CD4-positive, alpha-beta T cell treated with Interleukin-17A for 1 hour (primary cell): ENCODE data around the gene SEC11A.
A peak's percentile ranks its signal among the peaks of the same experiment; 100 is the strongest.

Source experiments
- DNase-seq: peaks from one replicate; pipeline ENCODE4 v3.0.0-alpha.2; 2020

Gene SEC11A

DNA sequence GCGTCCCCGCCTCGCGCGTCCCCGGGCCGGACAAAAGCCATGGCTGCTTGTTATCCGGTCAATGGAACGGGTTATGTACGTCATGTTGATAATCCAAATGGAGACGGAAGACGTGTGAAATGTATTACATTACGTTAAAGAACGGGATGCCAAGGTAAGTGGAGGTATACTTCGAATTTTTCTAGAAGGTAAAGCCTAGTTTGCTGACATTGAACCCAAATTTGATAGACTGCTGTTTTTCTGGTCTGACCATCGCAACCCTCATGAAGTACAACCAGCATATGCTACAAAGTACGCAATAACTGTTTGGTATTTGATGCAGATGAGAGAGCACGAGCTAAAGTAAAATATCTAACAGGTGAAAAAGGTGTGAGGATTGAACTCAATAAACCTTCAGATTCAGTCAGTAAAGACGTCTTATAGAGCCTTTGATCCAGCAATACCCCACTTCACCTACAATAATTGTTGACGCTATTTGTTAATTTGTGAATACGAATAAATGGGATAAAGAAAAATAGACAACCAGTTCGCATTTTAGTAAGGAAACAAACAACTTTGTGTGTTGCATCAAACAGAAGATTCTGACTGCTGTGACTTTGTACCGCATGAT lies 81.6 kb downstream of the SEC11A start:
- peak; percentile 18 for DNase-seq

DNA sequence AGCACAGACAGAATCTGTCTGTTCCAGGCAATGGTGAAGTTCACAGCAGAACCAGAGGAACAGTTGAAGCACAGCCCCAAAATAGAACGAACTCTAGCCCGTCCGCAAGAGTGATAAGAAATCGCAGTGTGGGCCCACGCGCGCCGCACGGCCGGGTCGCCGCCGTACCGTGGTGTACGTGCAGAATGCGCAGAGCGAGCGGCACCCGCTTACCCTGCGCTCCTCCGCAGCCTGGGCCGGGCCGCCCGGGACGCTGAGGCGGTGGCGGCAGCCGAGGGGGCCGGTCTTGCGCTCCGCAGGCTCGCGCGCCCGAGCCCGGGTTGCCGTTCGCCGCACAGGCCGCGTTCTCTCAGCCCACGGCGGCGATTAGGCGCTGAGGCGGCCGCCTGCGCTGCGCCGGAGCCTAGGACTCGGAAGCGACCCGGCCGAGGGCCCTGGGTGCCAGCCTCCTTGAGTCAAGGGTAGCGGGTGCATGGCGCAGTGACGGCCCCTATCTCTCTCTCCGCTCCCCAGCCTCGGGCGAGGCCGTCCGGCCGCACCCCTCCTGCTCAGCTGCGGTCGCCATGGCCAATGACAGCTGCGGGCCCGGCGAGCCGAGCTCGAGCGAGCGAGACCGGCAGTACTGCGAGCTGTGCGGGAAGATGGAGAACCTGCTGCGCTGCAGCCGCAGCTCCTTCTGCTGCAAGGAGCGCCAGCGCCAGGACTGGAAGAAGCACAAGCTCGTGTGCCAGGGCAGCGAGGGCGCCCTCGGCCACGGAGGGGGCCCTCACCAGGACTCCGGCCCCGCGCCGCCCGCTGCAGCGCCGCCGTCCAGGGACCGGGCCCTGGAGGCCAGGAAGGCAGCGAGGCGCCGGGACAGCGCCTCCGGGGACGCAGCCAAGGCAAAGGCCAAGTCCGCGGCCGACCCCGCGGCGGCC lies 82.4 kb downstream of the SEC11A start:
- peak; percentile 62 for DNase-seq

DNA sequence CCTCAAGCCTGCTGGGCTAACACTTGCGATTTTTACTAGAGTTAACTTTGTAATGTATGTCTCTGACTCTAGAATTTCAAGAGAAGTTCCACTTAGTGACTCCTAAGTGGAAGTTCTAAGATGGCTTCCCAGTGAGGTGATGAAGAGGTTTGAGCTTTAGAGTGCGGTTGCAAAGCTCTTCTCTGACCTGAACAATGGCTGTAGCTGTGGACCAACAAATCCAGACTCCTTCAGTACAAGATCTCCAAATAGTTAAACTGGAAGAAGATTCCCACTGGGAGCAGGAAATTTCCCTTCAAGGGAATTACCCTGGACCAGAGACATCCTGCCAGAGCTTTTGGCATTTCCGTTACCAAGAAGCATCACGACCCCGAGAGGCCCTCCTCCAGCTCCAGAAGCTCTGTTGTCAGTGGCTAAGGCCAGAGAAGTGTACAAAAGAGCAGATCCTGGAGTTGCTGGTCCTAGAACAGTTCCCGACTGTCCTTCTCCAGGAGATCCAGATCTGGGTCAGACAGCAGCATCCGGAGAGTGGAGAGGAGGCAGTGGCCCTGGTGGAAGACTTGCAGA lies 84.2 kb downstream of the SEC11A start:
- no peak for DNase-seq

DNA sequence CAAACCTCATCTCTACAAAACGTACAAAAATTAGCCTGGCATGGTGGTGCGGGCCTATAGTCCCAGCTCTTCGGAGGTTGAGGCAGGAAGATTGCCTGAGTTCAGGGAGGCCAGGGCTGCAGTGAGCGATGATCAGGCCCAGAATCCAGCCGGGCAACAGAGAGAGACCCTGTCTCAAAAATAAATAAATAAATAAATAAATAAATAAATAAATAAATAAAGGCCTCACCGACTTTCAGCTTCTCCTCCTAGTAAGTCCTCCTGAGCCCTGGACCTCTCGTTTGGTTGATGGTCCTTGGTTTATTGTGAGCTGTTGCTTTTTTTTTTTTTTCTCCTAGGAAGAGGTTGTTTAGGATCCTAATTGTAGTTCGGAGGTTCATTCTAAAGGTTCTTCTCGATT lies 86.9 kb downstream of the SEC11A start:
- no peak for DNase-seq

DNA sequence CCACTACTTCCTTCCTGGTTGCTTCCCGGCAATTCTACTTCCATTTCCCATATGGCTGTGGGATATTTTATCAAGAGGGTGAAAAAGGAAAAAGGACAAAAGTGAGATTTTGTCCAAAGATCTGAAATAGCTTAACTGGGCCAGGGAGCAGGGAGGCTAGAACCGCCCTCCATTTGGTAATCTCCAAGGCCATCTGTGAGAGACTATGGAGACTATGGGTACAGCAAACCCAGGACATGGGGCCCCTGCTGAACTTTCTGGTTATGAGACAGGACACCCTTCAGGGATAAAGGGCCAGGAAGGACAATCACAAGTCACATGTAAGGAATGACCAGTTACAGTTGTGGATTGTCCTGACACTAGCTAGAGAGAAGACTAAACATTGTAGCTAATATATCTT lies 90.8 kb downstream of the SEC11A start:
- no peak for DNase-seq

DNA sequence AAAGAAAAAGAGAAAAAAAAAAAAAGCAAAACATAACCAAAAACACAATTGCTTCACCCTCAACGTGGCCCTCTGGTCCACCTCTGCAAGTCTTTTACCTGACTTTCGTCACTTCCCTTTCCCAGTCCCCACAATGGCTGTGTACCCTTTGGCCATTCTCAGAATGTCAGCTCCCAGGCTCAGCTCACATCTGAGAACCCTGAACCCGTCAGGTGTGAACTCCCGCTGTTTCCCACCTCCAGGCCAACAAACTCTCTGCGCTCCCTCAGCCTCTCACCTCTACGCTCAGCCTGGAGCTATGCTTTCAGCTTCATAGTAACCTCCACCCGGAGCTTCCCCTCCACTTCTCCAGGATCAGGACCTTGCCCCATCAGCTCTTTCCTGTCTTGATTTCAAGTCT lies 91.6 kb downstream of the SEC11A start:
- no peak for DNase-seq

DNA sequence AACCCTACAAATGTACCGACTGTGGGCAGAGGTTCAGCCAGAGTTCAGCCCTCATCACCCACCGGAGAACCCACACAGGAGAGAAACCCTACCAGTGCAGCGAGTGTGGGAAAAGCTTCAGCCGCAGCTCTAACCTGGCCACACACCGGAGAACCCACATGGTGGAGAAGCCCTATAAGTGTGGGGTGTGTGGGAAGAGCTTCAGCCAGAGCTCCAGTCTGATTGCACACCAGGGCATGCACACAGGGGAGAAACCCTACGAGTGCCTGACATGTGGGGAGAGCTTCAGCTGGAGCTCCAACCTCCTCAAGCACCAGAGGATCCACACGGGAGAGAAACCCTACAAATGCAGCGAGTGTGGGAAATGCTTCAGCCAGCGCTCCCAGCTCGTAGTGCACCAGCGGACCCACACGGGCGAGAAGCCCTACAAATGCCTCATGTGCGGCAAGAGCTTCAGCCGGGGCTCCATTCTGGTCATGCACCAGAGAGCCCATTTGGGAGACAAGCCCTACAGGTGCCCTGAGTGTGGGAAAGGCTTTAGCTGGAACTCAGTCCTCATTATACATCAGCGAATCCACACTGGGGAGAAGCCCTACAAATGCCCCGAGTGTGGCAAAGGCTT lies 94.5 kb downstream of the SEC11A start:
- DNase-seq = no peak

DNA sequence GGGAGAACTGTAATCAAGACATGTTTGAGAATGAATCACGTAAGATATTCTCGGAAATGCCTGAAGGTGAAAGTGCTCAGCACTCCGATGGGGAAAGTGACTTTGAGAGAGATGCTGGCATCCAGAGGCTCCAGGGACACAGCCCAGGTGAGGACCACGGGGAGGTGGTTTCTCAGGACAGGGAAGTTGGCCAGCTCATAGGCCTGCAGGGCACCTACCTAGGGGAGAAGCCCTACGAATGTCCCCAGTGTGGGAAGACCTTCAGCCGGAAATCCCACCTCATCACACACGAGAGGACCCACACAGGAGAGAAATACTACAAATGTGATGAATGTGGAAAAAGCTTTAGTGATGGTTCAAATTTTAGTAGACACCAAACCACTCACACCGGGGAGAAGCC lies 95.3 kb downstream of the SEC11A start:
- no peak for DNase-seq
